HUES64 (cell line): ENCODE data around the gene EVI5L.

Experiments
- H3K27ac ChIP-seq: 2 replicates; pipeline ENCODE4 v1.7.0; 2013; ENCODE audit warnings: low read depth, low read length, inconsistent platforms
- H3K27me3 ChIP-seq: 2 replicates; pipeline ENCODE4 v1.6.1; 2013; ENCODE audit warnings: mild to moderate bottlenecking, low read length; ENCODE audit not compliant: insufficient read depth
- H3K36me3 ChIP-seq: 2 replicates; pipeline ENCODE4 v1.6.1; 2013; ENCODE audit warnings: mild to moderate bottlenecking, low read length; ENCODE audit not compliant: insufficient read depth
- H3K4me1 ChIP-seq: 2 replicates; pipeline ENCODE4 v1.6.1; 2013; ENCODE audit warnings: mild to moderate bottlenecking, low read length, moderate library complexity; ENCODE audit not compliant: insufficient read depth
- H3K4me3 ChIP-seq: 2 replicates; pipeline ENCODE4 v1.5.1; 2013; ENCODE audit warnings: mild to moderate bottlenecking, low read length, moderate library complexity
- H3K9ac ChIP-seq: 2 replicates; pipeline ENCODE4 v1.6.1; 2013; ENCODE audit warnings: mild to moderate bottlenecking, low read depth, low read length
- H3K9me3 ChIP-seq: 2 replicates; pipeline ENCODE4 v1.6.1; 2013; ENCODE audit warnings: low read depth, low read length; ENCODE audit not compliant: insufficient read depth
- WGBS: fragments of 150-250, 120-280 bp; methylation state at CpG from one replicate; pipeline ENCODE4 v1.1.7; 2013; ENCODE audit warnings: missing lambda C conversion rate; 5-methylcytosine and 5-hydroxymethylcytosine counted together

EVI5L gene

DNA sequence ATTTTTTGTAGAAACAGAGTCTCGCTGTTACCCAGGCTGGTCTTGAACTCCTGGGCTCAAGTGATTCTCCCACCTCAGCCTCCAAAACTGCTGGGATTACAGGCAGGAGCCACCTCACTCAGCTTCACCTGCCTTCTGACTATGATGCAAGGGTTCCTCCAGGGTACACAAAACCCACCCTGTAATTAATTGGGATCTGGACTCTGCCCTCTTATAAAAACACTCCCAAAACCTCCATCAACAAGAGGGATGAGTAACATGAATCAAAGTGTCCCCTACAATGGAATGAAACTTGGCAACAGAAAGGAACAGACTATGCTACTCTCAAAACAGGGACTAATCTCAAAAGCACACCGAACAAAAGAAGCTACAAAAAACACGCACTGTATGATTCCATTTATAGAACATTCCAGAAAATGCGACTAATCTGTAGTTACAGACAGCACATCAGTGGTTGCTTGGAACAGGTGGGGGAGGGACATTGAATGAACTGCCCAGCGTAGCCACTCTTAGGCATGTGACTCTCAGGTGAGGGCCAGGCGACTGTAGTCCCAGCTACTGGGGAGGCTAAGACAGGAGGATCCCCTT, 47.3 kb downstream of the EVI5L start:
- Histone ChIP-seq H3K4me3 (no peak overlapping the region), H3K27ac (no peak overlapping the region), H3K9me3 (no peaks in the 10 kb centered on the region), H3K27me3 (peaks cover 18% of the 10 kb centered on the region), H3K36me3 (no peaks in the 10 kb centered on the region), H3K9ac (no peak overlapping the region), H3K4me1 (no peaks in the 10 kb centered on the region)
- 94% methylated on average over 6 of the region's 6 CpGs for WGBS

DNA sequence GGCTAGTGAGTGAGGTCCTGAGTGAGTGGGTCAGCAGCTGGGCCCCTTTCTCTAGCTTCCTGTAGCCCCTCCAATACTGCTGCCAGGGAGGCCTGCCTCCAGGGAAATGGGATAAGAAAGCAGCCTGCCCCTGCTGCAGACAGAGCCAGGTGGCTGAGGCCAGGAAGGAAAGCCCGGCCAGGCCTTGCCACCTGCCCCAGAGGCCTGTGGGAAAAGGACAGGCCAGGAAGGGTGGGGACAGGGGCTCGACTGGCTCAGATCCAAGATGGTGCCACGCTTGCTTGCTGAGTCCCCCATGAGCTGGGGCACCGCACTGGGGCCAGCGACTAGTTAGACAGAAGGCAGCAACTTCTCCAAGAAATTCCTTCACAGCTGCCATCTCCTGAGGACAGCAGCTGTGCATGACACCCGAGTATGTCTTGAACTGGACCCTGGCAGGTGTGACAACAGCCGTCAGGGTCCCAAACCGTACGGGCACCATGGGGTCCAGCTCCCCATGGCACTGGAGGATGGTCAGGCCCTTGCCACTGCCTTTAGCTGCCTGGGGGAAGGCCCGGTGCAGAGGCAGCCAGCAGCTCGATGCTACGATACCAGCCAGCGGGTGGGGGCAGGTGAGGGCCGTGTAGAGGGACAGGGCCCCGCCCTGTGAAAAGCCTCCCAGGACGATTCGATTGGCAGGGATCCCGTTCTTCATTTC, 49.2 kb downstream of the EVI5L start:
- no peaks in the 10 kb centered on the region for H3K9me3 ChIP-seq
- no peaks in the 10 kb centered on the region for H3K4me1 ChIP-seq
- H3K27ac ChIP-seq, result no peak overlapping the region
- no peak overlapping the region for H3K9ac ChIP-seq
- H3K4me3 ChIP-seq, result no peak overlapping the region
- 91% methylated on average over 18 of the region's 18 CpGs for WGBS
- no peaks in the 10 kb centered on the region for H3K36me3 ChIP-seq
- peaks cover 4% of the 10 kb centered on the region; the same call in 1 of the 2 replicates for H3K27me3 ChIP-seq

DNA sequence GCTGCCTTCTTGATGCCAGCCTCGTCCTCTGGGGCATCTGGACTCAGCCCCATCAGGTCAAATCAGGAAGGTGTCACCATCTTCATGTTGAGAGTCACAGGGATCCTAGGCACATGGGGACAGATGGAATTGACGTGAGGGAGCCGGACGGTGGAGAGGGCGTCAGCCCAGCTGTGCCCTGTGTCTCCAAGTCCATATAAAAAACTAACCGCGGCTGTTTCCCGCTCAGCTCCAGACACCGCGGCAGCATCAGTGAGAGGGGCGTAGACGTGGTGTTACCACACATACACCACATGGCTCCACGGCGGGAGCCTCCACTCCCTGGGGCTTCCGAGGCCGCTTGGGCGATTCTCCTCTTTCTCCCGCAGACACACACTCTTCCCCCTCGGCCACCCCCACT, 49.8 kb downstream of the EVI5L start:
- Histone ChIP-seq H3K36me3 (no peaks in the 10 kb centered on the region), H3K4me3 (no peak overlapping the region), H3K27me3 (peaks cover 4% of the 10 kb centered on the region; the same call in 1 of the 2 replicates), H3K9ac (no peak overlapping the region), H3K4me1 (no peaks in the 10 kb centered on the region), H3K27ac (no peak overlapping the region), H3K9me3 (no peaks in the 10 kb centered on the region)
- 96% methylated on average over 17 of the region's 19 CpGs for WGBS

DNA sequence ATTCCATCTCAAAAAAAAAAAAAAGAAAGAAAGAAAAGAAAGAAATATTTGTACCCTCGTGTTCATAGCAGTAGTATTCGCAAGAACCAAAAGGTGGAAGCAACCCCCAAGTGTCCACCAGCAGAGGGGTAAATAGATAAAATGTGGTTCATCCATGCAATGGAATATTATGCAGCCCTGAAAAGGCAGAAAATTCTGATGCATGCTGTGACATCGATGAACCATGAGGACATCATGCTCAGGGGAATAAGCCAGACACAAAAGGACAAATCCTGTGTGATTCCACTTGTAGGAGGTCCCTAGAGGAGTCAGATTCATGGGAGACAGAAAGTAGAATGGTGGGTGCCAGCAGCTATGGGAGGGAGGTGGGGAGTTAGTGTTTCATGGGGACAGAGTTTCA, 51.9 kb downstream of the EVI5L start:
- 89% methylated on average over 3 of the region's 3 CpGs for WGBS

DNA sequence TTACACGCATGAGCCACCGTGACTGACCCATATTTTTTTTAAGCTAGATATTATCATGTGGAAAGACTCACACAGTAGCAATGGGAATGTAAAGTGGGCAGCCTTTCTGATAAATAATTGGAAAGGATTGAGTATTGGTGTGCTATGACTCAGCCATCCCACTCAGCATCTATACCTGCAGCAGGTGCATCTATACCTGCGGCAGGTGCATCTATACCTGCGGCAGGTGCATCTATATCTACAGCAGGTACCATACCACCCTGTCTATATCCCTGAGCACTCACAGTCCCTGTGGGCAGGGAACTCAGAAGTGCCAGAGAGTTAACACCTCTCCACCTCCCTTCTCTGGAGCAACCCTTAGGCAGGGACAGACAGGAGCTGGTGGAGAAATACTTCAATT, 53.1 kb downstream of the EVI5L start:
- Histone ChIP-seq H3K9me3 (no peaks in the 10 kb centered on the region), H3K9ac (no peak overlapping the region), H3K4me1 (no peaks in the 10 kb centered on the region), H3K4me3 (no peak overlapping the region), H3K27me3 (no peaks in the 10 kb centered on the region), H3K27ac (no peak overlapping the region), H3K36me3 (no peaks in the 10 kb centered on the region)
- 89% methylated on average over 4 of the region's 4 CpGs for WGBS

More for the DNA sequence above, 51.9 kb downstream of the EVI5L start:
- no peak overlapping the region for H3K4me3 ChIP-seq
- no peaks in the 10 kb centered on the region for H3K4me1 ChIP-seq
- no peaks in the 10 kb centered on the region for H3K9me3 ChIP-seq
- no peaks in the 10 kb centered on the region for H3K36me3 ChIP-seq
- H3K9ac ChIP-seq, result no peak overlapping the region
- H3K27ac ChIP-seq, result no peak overlapping the region
- H3K27me3 ChIP-seq, result peaks cover 4% of the 10 kb centered on the region; the same call in 1 of the 2 replicates

DNA sequence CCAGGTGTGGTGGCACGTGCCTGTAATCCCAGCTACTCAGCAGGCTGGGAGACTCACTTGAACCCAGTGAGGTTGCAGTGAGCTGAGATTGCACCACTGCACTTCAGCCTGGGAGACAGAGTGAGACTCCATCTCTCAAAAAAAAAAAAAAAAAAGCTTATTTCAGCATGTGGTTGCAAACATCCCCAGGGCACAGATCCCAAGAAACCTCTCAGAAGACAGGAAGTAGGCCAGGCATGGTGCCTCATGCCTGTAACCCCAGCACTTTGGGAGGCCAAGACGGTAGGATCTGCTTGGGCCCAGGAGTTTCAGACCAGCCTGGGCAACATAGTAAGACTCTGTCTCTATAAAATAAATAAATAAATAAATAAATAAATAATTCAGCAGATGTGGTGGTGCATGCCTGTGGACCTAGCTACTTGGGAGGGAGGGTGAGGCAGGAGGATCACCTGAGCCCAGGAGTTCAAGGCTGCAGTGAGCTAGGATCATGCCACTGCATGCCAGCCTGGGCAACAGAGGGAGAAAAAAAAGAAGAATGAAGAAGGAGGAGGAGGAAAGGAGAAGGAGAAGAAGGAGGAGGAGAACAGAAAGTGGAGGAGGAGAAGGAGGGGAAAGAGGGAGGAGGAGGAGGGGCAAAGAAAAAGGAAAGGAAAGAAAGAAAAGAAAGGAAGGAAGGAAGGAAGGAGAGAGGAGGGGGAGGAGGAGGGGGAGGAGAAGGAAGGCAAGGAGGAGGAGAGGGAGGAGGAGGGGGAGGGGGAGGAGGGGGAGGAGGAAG, 54.0 kb downstream of the EVI5L start:
- Histone ChIP-seq H3K4me1 (no peaks in the 10 kb centered on the region), H3K36me3 (no peaks in the 10 kb centered on the region), H3K27me3 (peaks cover 6% of the 10 kb centered on the region), H3K9ac (no peak overlapping the region), H3K9me3 (no peaks in the 10 kb centered on the region), H3K4me3 (no peak overlapping the region), H3K27ac (no peak overlapping the region)
- 76% methylated on average over 2 of the region's 2 CpGs for WGBS

DNA sequence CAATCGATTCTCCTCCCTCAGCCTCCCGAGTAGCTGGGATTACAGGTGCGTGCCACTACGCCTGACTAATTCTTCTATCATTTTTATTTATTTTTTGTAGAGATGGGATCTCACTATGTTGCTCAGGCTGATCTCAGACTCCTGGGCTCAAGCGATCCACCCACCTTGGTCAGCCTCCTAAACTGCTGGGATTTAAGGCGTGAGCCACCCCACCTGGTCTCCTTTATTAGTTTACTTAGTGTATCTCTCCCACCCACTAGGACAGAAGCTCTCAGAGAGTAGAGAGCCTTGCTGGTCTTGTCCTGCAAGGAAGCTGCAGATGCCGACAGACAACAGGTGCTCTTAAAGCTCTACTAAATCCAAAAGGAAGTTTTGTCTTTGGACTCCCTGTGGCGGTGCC, 55.8 kb downstream of the EVI5L start:
- no peaks in the 10 kb centered on the region for H3K36me3 ChIP-seq
- no peaks in the 10 kb centered on the region for H3K9me3 ChIP-seq
- H3K27me3 ChIP-seq, result peaks cover 13% of the 10 kb centered on the region
- no peak overlapping the region for H3K27ac ChIP-seq
- H3K4me3 ChIP-seq, result no peak overlapping the region
- WGBS, result 90% methylated on average over 7 of the region's 8 CpGs
- H3K9ac ChIP-seq, result no peak overlapping the region
- H3K4me1 ChIP-seq, result no peaks in the 10 kb centered on the region

DNA sequence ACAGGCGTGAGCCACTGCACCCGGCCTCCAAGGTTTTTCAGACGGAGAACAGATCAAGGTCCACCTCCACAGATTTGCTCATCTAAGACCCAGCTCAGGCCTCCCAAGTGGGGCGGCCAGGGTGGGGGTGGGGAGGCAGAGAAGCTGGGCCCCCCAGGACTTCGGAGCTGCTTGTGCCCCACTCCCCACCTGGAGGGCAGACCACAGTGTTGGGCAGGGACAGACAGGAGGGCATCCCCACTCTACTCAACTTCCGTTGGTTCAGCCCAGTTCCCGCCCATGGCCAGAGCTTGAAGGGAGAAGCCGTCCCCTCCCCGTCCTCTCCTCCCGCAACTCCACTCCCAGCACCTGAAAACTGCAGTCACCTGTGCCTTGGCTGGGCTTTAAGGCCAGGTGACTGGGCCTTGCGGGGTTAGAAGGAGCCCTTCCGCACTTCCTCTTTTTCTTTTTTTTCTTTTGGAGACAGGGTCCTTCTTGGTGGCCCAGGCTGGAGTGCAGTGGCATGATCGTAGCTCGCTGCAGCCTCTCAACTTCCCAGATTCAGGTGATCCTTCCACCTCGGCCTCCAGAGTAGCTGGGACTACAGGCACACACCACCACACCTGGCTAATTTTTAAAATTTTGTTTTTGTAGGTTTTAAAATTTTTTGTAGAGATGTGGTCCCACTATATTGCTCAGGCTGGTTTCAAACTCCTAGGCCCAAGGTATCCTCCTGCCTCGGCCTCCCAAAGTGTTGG, 57.6 kb downstream of the EVI5L start:
- H3K9ac ChIP-seq, result no peak overlapping the region
- no peaks in the 10 kb centered on the region for H3K9me3 ChIP-seq
- peak overlapping the region; percentile 65; the same call in 1 of the 2 replicates for H3K4me3 ChIP-seq
- no peak overlapping the region for H3K27ac ChIP-seq
- WGBS, result 81% methylated on average over 16 of the region's 16 CpGs
- H3K36me3 ChIP-seq, result no peaks in the 10 kb centered on the region
- peaks cover 13% of the 10 kb centered on the region for H3K27me3 ChIP-seq
- H3K4me1 ChIP-seq, result no peaks in the 10 kb centered on the region

DNA sequence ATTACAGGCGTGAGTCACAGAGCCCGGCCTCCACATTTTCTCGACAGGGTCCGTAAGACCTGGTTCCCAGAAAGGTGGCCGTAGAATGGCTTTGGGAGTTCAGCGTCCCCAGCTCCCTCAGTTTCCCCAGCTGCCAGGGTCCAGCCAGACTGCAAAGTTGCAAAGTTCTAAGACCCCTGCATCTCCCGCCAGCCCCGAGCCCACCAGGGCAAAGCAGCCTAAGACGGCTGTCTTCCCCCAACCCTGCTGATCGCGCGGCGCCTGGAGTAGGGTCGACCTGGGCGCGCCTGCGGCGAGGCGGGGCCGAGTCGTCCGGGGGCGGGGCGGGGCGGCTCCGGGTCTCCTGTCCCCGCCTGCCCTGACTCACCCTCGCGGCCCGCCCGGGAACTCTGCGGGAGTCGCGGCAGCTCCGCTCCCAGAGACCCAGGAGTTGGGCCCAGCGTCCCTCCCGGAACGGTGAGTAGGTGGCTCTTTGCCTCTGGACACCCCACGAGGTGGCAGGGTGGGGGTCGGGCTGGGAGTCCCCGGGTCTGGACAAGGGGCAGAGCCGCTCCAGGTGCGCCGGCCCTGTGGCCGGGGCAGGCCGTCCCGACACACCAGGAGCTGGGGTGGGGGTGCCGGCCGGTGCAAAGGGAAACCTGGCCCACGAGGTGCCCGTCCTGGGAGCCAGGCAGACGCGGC, 58.3 kb downstream of the EVI5L start, which contains the start of gene LRRC8E:
LRRC8E (plus strand) TSS at position 366 of the 681 bp plus-strand sequence. CDS start 7,094 bp downstream, outside the sequence.
- H3K36me3 ChIP-seq, result no peaks in the 10 kb centered on the region
- H3K27ac ChIP-seq, result no peak within 1 kb of the TSS
- peaks cover 13% of the 10 kb centered on the region for H3K27me3 ChIP-seq
- H3K9me3 ChIP-seq, result no peaks in the 10 kb centered on the region
- peak within 1 kb of the TSS; percentile 65 for H3K4me3 ChIP-seq
- peak within 1 kb of the TSS; percentile 70 for H3K9ac ChIP-seq
- H3K4me1 ChIP-seq, result no peaks in the 10 kb centered on the region
- WGBS, result 8% methylated on average over 53 of the region's 53 CpGs

DNA sequence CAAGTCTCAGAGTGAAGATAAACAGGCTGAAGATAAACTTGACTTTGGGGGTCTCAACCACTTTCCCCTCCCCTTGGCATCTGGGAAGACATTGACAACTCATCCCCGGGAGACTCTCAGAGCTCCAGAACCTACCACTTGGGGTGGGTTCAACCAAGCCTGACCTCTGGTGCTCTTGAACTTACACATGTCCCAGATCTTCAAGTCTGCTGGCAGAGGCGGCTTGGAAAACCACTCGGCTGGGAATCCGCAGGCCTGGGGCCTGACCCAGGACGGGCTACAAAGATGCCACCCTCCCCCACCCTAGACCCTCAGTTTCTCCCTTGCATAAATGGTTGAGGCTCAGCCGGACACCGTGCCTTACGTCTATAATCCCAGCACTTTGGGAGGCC, 58.8 kb downstream of the EVI5L start:
- peak overlapping the region; percentile 65 for H3K4me3 ChIP-seq
- no peaks in the 10 kb centered on the region for H3K4me1 ChIP-seq
- H3K27ac ChIP-seq, result no peak overlapping the region
- H3K9ac ChIP-seq, result peak overlapping the region; percentile 70
- H3K9me3 ChIP-seq, result no peaks in the 10 kb centered on the region
- H3K27me3 ChIP-seq, result peaks cover 13% of the 10 kb centered on the region
- 78% methylated on average over 8 of the region's 8 CpGs for WGBS
- no peaks in the 10 kb centered on the region for H3K36me3 ChIP-seq
